NCI-H524 treated with DMSO at 0.1 percent for 48 hours (cell line): ENCODE measurements around the gene LIPC.

Experiments used
- DNase-seq: peaks from one replicate; lab custom pipeline; 2025; lab: John Stamatoyannopoulos, UW

The LIPC gene

DNA sequence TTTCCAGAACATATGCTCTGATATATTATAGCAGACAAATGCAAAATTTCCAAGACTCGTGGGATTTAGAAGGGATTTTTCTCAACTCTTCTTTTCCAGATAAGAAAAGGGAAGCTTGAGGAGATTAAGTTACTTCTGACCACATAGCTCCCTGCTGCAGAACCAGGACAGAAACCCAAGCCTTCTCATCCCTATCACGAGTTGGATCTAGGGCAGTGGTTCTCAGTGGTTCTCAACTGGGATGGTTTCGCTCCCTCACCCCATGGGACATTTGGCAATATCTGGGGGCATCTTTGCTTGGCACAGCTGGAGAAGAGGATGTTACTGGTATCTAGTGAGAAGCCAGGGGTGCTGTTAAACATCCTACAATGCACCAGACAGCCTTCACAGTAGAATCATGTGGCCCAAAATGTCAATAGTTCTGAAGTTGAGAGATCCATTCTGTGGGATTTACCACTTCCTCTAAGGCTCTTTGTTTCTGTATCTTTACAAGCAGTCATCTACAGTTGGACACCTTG lies 64.2 kb downstream of the LIPC start:
- DNase-seq, result no peak

- DNase-seq, result peak; percentile 75
Observed at GRCh38 chr15:58497046-58497785, 65.4 kb downstream of the LIPC start.

GRCh38 chr15:58498821-58499580 lies 67.2 kb downstream of the LIPC start:
- no peak for DNase-seq

- no peak for DNase-seq
Observed at GRCh38 chr15:58501006-58501405, 69.2 kb downstream of the LIPC start.

- no peak for DNase-seq
Observed at GRCh38 chr15:58501636-58502188, 69.9 kb downstream of the LIPC start.

DNA sequence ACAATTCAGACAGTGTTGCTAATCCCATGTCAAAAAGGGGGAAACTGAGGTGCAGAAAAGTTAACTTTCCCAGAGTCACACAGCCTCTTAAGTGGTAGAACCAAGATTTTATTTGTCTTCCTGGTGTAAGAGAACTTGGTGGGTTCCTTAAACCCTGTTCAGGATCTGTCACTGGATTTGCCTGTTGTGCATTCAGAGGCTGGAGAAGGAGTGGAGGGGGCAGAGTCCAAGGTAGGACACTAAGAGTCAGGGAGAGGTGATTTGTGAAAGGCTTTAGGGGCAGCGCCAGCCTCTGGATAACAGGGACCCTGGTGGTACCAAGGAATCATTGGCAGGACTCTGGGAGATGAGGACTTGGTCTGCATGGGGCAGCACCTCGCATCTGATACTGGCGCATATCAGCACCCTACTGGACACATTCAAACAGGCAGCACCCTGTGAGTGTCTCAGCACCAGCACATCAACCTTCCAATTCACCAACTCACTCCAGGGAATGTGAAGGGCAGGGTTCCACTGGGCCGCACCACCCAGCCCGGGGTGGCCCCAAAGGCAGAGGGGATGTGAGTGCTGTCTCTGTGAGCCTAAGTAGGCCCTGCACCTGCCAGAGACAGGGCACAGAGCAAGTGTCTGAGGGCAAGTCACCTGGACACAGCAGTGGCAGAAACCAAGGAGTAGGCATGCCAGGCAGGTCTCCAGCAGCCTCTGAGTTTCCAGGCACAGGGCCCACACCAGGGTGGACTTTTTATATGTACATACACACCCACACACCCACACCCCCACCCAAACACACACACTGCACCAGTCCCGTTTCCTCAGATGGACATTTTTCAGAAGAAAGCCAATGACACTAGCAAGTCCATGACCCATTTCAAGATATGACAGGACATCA lies 71.6 kb downstream of the LIPC start:
- DNase-seq, result no peak

- DNase-seq, result no peak
Observed at GRCh38 chr15:58504674-58505234, 73.0 kb downstream of the LIPC start.

GRCh38 chr15:58505581-58505980 lies 73.8 kb downstream of the LIPC start:
- DNase-seq, result no peak

DNA sequence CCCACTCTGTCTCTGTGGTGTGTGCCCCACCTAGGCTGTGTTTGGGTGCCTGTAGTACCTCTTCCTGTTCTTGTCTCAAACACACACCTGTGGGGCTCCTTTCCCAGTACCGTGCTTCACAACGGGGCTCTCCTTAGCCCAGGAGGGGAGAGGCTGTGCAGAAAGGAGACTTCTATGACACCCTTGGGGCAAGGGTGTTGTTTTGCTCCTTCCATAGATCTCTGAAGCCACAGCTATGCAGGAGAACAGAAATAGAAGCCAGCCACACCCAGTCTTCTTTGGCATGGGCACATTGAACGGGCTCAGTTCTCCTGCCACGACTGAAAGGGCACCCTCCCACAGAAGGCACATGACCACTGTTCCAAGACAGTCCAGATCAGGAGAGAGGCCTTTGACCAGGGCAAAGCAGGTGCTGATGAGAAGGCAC lies 74.3 kb downstream of the LIPC start:
- DNase-seq, result no peak

DNA sequence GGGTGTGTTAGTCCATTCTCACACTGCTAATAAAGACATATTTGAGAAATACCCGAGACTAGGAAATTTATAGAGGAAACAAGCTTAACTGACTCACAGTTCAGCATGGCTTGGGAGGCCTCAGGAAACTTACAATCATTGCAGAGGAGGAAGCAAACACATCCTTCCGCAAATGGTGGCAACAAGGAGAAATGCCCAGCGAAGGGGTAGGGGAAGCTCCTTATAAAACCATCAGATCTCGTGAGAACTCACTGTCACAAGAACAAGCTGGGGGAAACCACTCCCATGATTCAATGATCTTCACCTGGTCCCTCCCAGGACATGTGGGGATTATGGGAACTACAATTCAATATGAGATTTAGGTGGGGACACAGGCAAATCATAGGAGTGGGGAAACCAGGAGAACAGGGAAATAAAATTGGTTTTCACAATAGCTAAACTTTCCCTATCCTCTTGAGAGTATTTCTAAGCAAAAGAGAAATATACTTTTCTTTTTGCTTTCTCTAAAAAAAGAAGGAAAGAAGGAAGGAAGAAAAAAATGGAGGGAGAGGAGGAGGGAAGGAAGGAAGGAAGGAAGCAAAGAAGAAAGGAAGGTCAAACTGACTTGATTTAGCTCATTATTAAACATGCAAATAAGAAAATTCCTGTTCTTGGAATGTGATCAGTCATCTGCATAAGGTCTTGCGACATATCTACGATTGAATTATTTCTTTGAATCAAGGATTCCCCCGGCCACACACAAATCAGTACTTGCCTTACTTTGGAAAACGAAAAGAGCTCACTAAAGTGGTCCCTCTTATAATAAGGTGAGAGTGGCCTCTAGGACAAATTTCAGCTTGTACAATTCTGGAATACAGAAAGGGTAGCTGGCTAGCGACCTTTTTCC lies 75.2 kb downstream of the LIPC start:
- no peak for DNase-seq

GRCh38 chr15:58509556-58509955 lies 77.8 kb downstream of the LIPC start:
- DNase-seq, result no peak

- DNase-seq, result no peak
Observed at GRCh38 chr15:58510715-58511598, 79.2 kb downstream of the LIPC start.

DNA sequence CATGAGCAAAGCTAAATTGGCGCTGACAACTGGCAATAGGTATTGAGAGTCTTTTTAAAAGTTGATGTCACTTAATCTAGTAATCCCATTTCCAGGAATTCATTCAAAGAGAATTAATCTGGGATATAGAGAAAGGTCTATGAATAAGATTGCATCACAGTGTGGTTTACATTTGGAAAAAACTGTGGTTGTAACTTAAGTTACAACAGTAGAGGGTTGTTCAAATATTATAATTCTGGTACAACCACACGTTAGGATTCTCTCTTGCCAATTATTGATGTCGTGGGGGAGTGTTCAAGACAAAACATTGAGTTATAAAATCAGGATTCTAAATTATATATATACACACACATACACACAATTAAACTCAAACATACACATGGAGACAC lies 79.8 kb downstream of the LIPC start:
- DNase-seq, result no peak

GRCh38 chr15:58512522-58512921 lies 80.7 kb downstream of the LIPC start:
- DNase-seq, result no peak

DNA sequence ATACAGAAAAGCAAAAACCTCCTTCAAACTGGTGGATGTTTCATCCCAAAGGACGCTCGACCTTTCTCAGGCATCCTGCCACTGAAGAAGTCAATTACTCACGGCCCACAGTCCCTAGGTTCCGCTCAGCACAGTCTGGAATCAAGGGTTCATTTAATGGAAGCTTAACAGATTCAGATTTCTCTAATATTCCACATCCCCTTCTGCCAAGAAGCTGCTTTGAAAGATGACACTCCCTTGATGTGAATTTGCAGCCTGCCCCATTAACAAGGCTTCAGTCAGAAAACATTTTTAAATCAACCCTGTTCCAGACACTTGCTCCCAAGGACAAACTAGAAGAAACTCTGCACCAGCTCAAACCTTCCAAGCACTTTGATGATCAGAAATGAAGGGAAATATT lies 81.2 kb downstream of the LIPC start:
- peak; percentile 53 for DNase-seq

GRCh38 chr15:58513726-58514336 lies 82.0 kb downstream of the LIPC start:
- peak; percentile 38 for DNase-seq

- DNase-seq, result no peak
Observed at GRCh38 chr15:58515807-58516206, 84.0 kb downstream of the LIPC start.

DNA sequence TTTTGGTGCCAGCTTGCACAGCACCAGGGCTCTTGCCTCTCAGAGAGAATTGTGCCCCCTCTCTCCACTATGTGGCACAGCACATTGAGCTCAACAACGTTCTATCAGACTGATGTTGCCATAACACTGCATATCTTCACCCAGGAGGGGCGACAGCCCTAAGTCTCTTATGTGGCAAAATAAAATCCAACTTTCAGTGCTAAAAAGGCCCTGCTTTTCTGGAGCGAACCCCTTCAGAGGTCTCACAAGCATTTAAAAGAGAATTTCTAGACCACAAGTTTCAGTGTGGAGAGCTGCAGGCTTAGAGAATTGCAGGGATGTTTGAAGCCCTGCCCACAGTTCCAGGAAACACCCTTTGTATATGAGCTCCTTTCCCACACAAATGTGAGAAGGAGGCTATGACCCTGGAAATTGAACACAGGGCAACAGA lies 85.5 kb downstream of the LIPC start:
- DNase-seq, result no peak
